Muscle of arm (tissue), 12 donors: Measurements from ENCODE around the gene KCNA10. TPM values are rescaled to one million over a fixed set of nuclear protein-coding genes. Genes with fewer than 3 reads are reported as not detected.
A peak's percentile ranks its signal among the peaks of the same experiment; 100 is the strongest.
"Not testable (repeated sequence)": the region's sequence is repeated elsewhere in the genome, so short reads cannot be mapped to it uniquely, and the experiment has no call there.

Source experiments
- DNase-seq: peaks from one replicate; pipeline ENCODE4 v3.0.0-alpha.2; 2013
- polyA plus RNA-seq, 12 donors: library from polyadenylated mRNA; unstranded; fragments of 120-200 nt; gene quantifications; one replicate each; pipeline ENCODE4 v1.2.1, GENCODE V29; 2013; ENCODE audit not compliant: insufficient read length in 12 of 12

KCNA10 gene
- polyA plus RNA-seq, 12 donors, result 0.12 to 1.2 (median 0.37) TPM; not detected in 2

GRCh38 chr1:110538075-110538474, 19.1 kb upstream of the KCNA10 start:
- no peak for DNase-seq

- no peak for DNase-seq
These were observed 17.0 kb upstream of the KCNA10 start for GRCh38 chr1:110535985-110536384.

GRCh38 chr1:110533230-110533629, 14.3 kb upstream of the KCNA10 start:
- DNase-seq, result no peak

GRCh38 chr1:110529011-110529410, 10.0 kb upstream of the KCNA10 start:
- DNase-seq, result no peak

- no peak for DNase-seq
These were observed 7.3 kb upstream of the KCNA10 start for GRCh38 chr1:110526201-110526780.

GRCh38 chr1:110525249-110525595, 6.2 kb upstream of the KCNA10 start:
- DNase-seq, result no peak

GRCh38 chr1:110524311-110525248, 5.6 kb upstream of the KCNA10 start:
- DNase-seq, result peak; percentile 24

- no peak for DNase-seq
These were observed 4.0 kb upstream of the KCNA10 start for GRCh38 chr1:110523011-110523410.

- no peak for DNase-seq
These were observed 3.6 kb upstream of the KCNA10 start for GRCh38 chr1:110522560-110522959.

GRCh38 chr1:110520827-110521226, 1.9 kb upstream of the KCNA10 start:
- DNase-seq, result no peak

- DNase-seq, result no peak
These were observed 3.1 kb downstream of the KCNA10 start for GRCh38 chr1:110515891-110516290.

- no peak for DNase-seq
These were observed 3.9 kb downstream of the KCNA10 start for GRCh38 chr1:110515041-110515440.

GRCh38 chr1:110513511-110513910, 5.5 kb downstream of the KCNA10 start:
- no peak for DNase-seq

GRCh38 chr1:110511436-110511835, 7.5 kb downstream of the KCNA10 start:
- no peak for DNase-seq

- DNase-seq, result not testable (repeated sequence)
These were observed 8.1 kb downstream of the KCNA10 start for GRCh38 chr1:110510921-110511320.

- DNase-seq, result no peak
These were observed 9.3 kb downstream of the KCNA10 start for GRCh38 chr1:110509655-110510054.

GRCh38 chr1:110508028-110508940, 10.7 kb downstream of the KCNA10 start:
- DNase-seq, result peak; percentile 9

GRCh38 chr1:110506541-110506940, 12.4 kb downstream of the KCNA10 start:
- no peak for DNase-seq

GRCh38 chr1:110505596-110505995, 13.4 kb downstream of the KCNA10 start:
- no peak for DNase-seq

GRCh38 chr1:110504226-110504625, 14.7 kb downstream of the KCNA10 start:
- DNase-seq, result no peak

- no peak for DNase-seq
These were observed 15.5 kb downstream of the KCNA10 start for GRCh38 chr1:110503471-110503870.
